SJCRH30 (cell line): ENCODE results near the gene SYT7. TPM values are rescaled to one million over a fixed set of nuclear protein-coding genes. Genes with fewer than 3 reads are reported as not detected.
A peak's percentile ranks its signal among the peaks of the same experiment; 100 is the strongest.

Experiments
- DNase-seq, 2 experiments: peaks; one replicate each; pipeline ENCODE4 v3.0.0-alpha.2; 2015 to 2020
- H3K27ac ChIP-seq: fragments of 250-450 bp; sonication (Bioruptor Pico); 2 replicates; pipeline ENCODE4 v1.5.1; 2020; ENCODE audit warnings: mild to moderate bottlenecking, moderate library complexity
- H3K27me3 ChIP-seq: fragments of 250-450 bp; sonication (Bioruptor Pico); 2 replicates; pipeline ENCODE4 v1.5.1; 2020; ENCODE audit warnings: mild to moderate bottlenecking, moderate library complexity
- H3K36me3 ChIP-seq: fragments of 250-450 bp; sonication (Bioruptor Pico); 2 replicates; pipeline ENCODE4 v1.5.1; 2020; ENCODE audit warnings: mild to moderate bottlenecking, moderate library complexity
- H3K4me1 ChIP-seq: fragments of 250-450 bp; sonication (Bioruptor Pico); 2 replicates; pipeline ENCODE4 v1.5.1; 2020; ENCODE audit warnings: mild to moderate bottlenecking, moderate library complexity
- H3K4me3 ChIP-seq: fragments of 250-450 bp; sonication (Bioruptor Pico); 2 replicates; pipeline ENCODE4 v1.5.1; 2020; ENCODE audit warnings: mild to moderate bottlenecking, moderate library complexity
- H3K9me3 ChIP-seq: fragments of 250-450 bp; sonication (Bioruptor Pico); replicated peaks from 2 replicates; pipeline ENCODE4 v1.5.1; 2020; ENCODE audit warnings: mild to moderate bottlenecking, moderate library complexity
- total RNA-seq: library from RNA; depleted of rRNA; stranded (reverse); fragments of >200 nt; shearing (Covaris generic); gene quantifications from 2 replicates; pipeline ENCODE4 v1.2.3, GENCODE V29; 2014

The SYT7 gene
- total RNA-seq, 1 experiment from 2014 or later, result 1.1 TPM

- peak overlapping the region; percentile 100 for H3K27ac ChIP-seq
- H3K9me3 ChIP-seq, result no peaks in the 10 kb centered on the region
- H3K4me3 ChIP-seq, result peak overlapping the region; percentile 58
- peaks cover 76% of the 10 kb centered on the region for H3K4me1 ChIP-seq
- H3K27me3 ChIP-seq, result no peaks in the 10 kb centered on the region
- H3K36me3 ChIP-seq, result peaks cover 7% of the 10 kb centered on the region; the same call in 1 of the 2 replicates
- DNase-seq, result peak; percentile 52 to 75
Observed at GRCh38 chr11:61507012-61507768, 73.7 kb downstream of the SYT7 start.

GRCh38 chr11:61505640-61506155 lies 75.2 kb downstream of the SYT7 start:
- peak; percentile 96 to 98 for DNase-seq
- Histone ChIP-seq H3K27me3 (no peaks in the 10 kb centered on the region), H3K4me1 (peaks cover 70% of the 10 kb centered on the region), H3K36me3 (peaks cover 7% of the 10 kb centered on the region; the same call in 1 of the 2 replicates), H3K9me3 (no peaks in the 10 kb centered on the region), H3K4me3 (no peak overlapping the region), H3K27ac (peak overlapping the region; percentile 100)

- no peak overlapping the region for H3K4me3 ChIP-seq
- peak; percentile 54 to 68 for DNase-seq
- peaks cover 8% of the 10 kb centered on the region; the same call in 1 of the 2 replicates for H3K36me3 ChIP-seq
- no peaks in the 10 kb centered on the region for H3K27me3 ChIP-seq
- peak overlapping the region; percentile 100 for H3K27ac ChIP-seq
- no peaks in the 10 kb centered on the region for H3K9me3 ChIP-seq
- H3K4me1 ChIP-seq, result peaks cover 64% of the 10 kb centered on the region
Observed at GRCh38 chr11:61505106-61505505, 75.8 kb downstream of the SYT7 start.

- H3K4me3 ChIP-seq, result no peak overlapping the region
- no peaks in the 10 kb centered on the region for H3K27me3 ChIP-seq
- H3K9me3 ChIP-seq, result no peaks in the 10 kb centered on the region
Observed at GRCh38 chr11:61503135-61503770, 77.6 kb downstream of the SYT7 start.

GRCh38 chr11:61502522-61502921 lies 78.4 kb downstream of the SYT7 start:
- Histone ChIP-seq H3K9me3 (no peaks in the 10 kb centered on the region; the same call in 1 of the 2 replicates), H3K27ac (peak overlapping the region; percentile 100), H3K36me3 (peaks cover 12% of the 10 kb centered on the region; the same call in 1 of the 2 replicates), H3K27me3 (no peaks in the 10 kb centered on the region), H3K4me3 (no peak overlapping the region), H3K4me1 (peaks cover 59% of the 10 kb centered on the region)
- DNase-seq, result no peak

More at GRCh38 chr11:61503135-61503770, 77.6 kb downstream of the SYT7 start:
- DNase-seq, result peak in 1 of 2 experiments; percentile 47
- Histone ChIP-seq H3K4me1 (peaks cover 59% of the 10 kb centered on the region), H3K27ac (peak overlapping the region; percentile 100), H3K36me3 (peaks cover 10% of the 10 kb centered on the region; the same call in 1 of the 2 replicates)

- Histone ChIP-seq H3K27ac (no peak overlapping the region), H3K4me3 (no peak overlapping the region)
- DNase-seq, result no peak
Observed at GRCh38 chr11:61499816-61500491, 80.9 kb downstream of the SYT7 start.

GRCh38 chr11:61498767-61499341 lies 82.0 kb downstream of the SYT7 start:
- no peak for DNase-seq
- Histone ChIP-seq H3K27me3 (no peaks in the 10 kb centered on the region), H3K9me3 (no peaks in the 10 kb centered on the region; the same call in 1 of the 2 replicates), H3K27ac (no peak overlapping the region), H3K36me3 (peaks cover 7% of the 10 kb centered on the region; the same call in 1 of the 2 replicates), H3K4me1 (peaks cover 47% of the 10 kb centered on the region), H3K4me3 (no peak overlapping the region)

More at GRCh38 chr11:61499816-61500491, 80.9 kb downstream of the SYT7 start:
- Histone ChIP-seq H3K36me3 (peaks cover 7% of the 10 kb centered on the region; the same call in 1 of the 2 replicates), H3K9me3 (no peaks in the 10 kb centered on the region; the same call in 1 of the 2 replicates), H3K4me1 (peaks cover 47% of the 10 kb centered on the region), H3K27me3 (no peaks in the 10 kb centered on the region)

- peak in 1 of 2 experiments; percentile 18 for DNase-seq
- peak overlapping the region; percentile 74 for H3K4me3 ChIP-seq
- H3K27me3 ChIP-seq, result no peaks in the 10 kb centered on the region
- H3K4me1 ChIP-seq, result peaks cover 40% of the 10 kb centered on the region
- H3K27ac ChIP-seq, result peak overlapping the region; percentile 89
- H3K9me3 ChIP-seq, result no peaks in the 10 kb centered on the region; the same call in 1 of the 2 replicates
- H3K36me3 ChIP-seq, result peaks cover 7% of the 10 kb centered on the region; the same call in 1 of the 2 replicates
Observed at GRCh38 chr11:61497876-61498275, 83.0 kb downstream of the SYT7 start.

GRCh38 chr11:61497473-61497872 lies 83.4 kb downstream of the SYT7 start:
- Histone ChIP-seq H3K4me3 (peak overlapping the region; percentile 74), H3K36me3 (peaks cover 7% of the 10 kb centered on the region; the same call in 1 of the 2 replicates), H3K9me3 (no peaks in the 10 kb centered on the region; the same call in 1 of the 2 replicates), H3K27ac (peak overlapping the region; percentile 89), H3K27me3 (no peaks in the 10 kb centered on the region), H3K4me1 (peaks cover 36% of the 10 kb centered on the region)
- DNase-seq, result no peak

- H3K36me3 ChIP-seq, result peaks cover 7% of the 10 kb centered on the region; the same call in 1 of the 2 replicates
- no peaks in the 10 kb centered on the region for H3K27me3 ChIP-seq
- peaks cover 32% of the 10 kb centered on the region for H3K4me1 ChIP-seq
- peak overlapping the region; percentile 89 for H3K27ac ChIP-seq
- H3K9me3 ChIP-seq, result no peaks in the 10 kb centered on the region; the same call in 1 of the 2 replicates
- DNase-seq, result no peak
- H3K4me3 ChIP-seq, result peak overlapping the region; percentile 74
Observed at GRCh38 chr11:61496602-61497400, 84.1 kb downstream of the SYT7 start.

GRCh38 chr11:61495801-61496601 lies 84.9 kb downstream of the SYT7 start:
- Histone ChIP-seq H3K9me3 (no peaks in the 10 kb centered on the region; the same call in 1 of the 2 replicates), H3K4me1 (peaks cover 33% of the 10 kb centered on the region), H3K4me3 (peak overlapping the region; percentile 74), H3K36me3 (peaks cover 7% of the 10 kb centered on the region; the same call in 1 of the 2 replicates), H3K27ac (peak overlapping the region; percentile 89), H3K27me3 (no peaks in the 10 kb centered on the region)
- peak; percentile 94 to 95 for DNase-seq

- Histone ChIP-seq H3K36me3 (peaks cover 3% of the 10 kb centered on the region; the same call in 1 of the 2 replicates), H3K9me3 (no peaks in the 10 kb centered on the region; the same call in 1 of the 2 replicates), H3K4me3 (no peak overlapping the region), H3K27ac (peak overlapping the region; percentile 89), H3K27me3 (no peaks in the 10 kb centered on the region), H3K4me1 (peaks cover 48% of the 10 kb centered on the region)
- peak; percentile 80 to 86 for DNase-seq
Observed at GRCh38 chr11:61494381-61494961, 86.4 kb downstream of the SYT7 start.
